H9 (cell line): ENCODE data around the gene RFFL. TPM values are rescaled to one million over a fixed set of nuclear protein-coding genes. Genes with fewer than 3 reads are reported as not detected.

ENCODE experiments used
- DNase-seq: peaks from one replicate; pipeline ENCODE4 v3.0.0-alpha.2; 2017
- H2AFZ ChIP-seq: one replicate; pipeline ENCODE4 v1.6.1; 2013; ENCODE audit warnings: mild to moderate bottlenecking, low read length, control low read depth, moderate library complexity
- H2AK5ac ChIP-seq: 2 replicates; pipeline ENCODE4 v1.6.1; 2013; ENCODE audit warnings: low read length, control low read depth, mixed read lengths; ENCODE audit not compliant: insufficient read length
- H2BK120ac ChIP-seq: one replicate; pipeline ENCODE4 v1.6.1; 2013; ENCODE audit warnings: low read depth, mild to moderate bottlenecking, low read length, control low read depth, inconsistent platforms; ENCODE audit not compliant: poor library complexity, severe bottlenecking
- H2BK12ac ChIP-seq: 2 replicates; pipeline ENCODE4 v1.6.1; 2013; ENCODE audit warnings: low read length, control low read depth, mixed read lengths, low read depth; ENCODE audit not compliant: insufficient read length
- H2BK15ac ChIP-seq: 2 replicates; pipeline ENCODE4 v1.6.1; 2013; ENCODE audit warnings: low read depth, low read length, control low read depth
- H2BK20ac ChIP-seq: one replicate; pipeline ENCODE4 v1.6.1; 2013; ENCODE audit warnings: low read depth, mild to moderate bottlenecking, low read length, control low read depth, inconsistent platforms; ENCODE audit not compliant: poor library complexity, severe bottlenecking
- H2BK5ac ChIP-seq: 2 replicates; pipeline ENCODE4 v1.6.1; 2013; ENCODE audit warnings: low read length, control low read depth, mixed read lengths; ENCODE audit not compliant: insufficient read length
- H3K14ac ChIP-seq: 2 replicates; pipeline ENCODE4 v1.6.1; 2013; ENCODE audit warnings: low read length, control low read depth; ENCODE audit not compliant: insufficient read depth
- H3K18ac ChIP-seq: 2 replicates; pipeline ENCODE4 v1.6.1; 2013; ENCODE audit warnings: low read depth, mild to moderate bottlenecking, mixed read lengths, low read length, control low read depth; ENCODE audit not compliant: insufficient read length
- H3K23ac ChIP-seq: 2 replicates; pipeline ENCODE4 v1.6.1; 2013; ENCODE audit warnings: low read length, control low read depth, mixed read lengths, low read depth; ENCODE audit not compliant: insufficient read length
- H3K23me2 ChIP-seq: 2 replicates; pipeline ENCODE4 v1.6.1; 2013; ENCODE audit warnings: low read depth, mild to moderate bottlenecking, mixed read lengths, low read length, control low read depth; ENCODE audit not compliant: insufficient read length, poor library complexity, severe bottlenecking
- H3K27ac ChIP-seq: 2 replicates; pipeline ENCODE4 v1.5.1; 2013; ENCODE audit warnings: low read length, control low read depth, mixed read lengths, low read depth; ENCODE audit not compliant: insufficient read length
- H3K27me3 ChIP-seq: 2 replicates; pipeline ENCODE4 v1.6.1; 2013; ENCODE audit warnings: low read length, control low read depth, inconsistent platforms; ENCODE audit not compliant: insufficient read depth
- H3K4ac ChIP-seq: 2 replicates; pipeline ENCODE4 v1.6.1; 2013; ENCODE audit warnings: low read depth, mild to moderate bottlenecking, control low read depth, inconsistent platforms, low read length, moderate library complexity
- H3K4me1 ChIP-seq: 2 replicates; pipeline ENCODE4 v1.6.1; 2013; ENCODE audit warnings: low read length, control low read depth, inconsistent platforms; ENCODE audit not compliant: insufficient read depth
- H3K4me2 ChIP-seq: 2 replicates; pipeline ENCODE4 v1.6.1; 2013; ENCODE audit warnings: low read length, control low read depth, mixed read lengths; ENCODE audit not compliant: insufficient read length, insufficient read depth
- H3K56ac ChIP-seq: 2 replicates; pipeline ENCODE4 v1.6.1; 2013; ENCODE audit warnings: low read depth, mild to moderate bottlenecking, mixed read lengths, low read length, control low read depth; ENCODE audit not compliant: insufficient read length
- H3K79me1 ChIP-seq: 2 replicates; pipeline ENCODE4 v1.6.1; 2013; ENCODE audit warnings: low read depth, mild to moderate bottlenecking, moderate library complexity, low read length, control low read depth, inconsistent platforms; ENCODE audit not compliant: insufficient read depth, poor library complexity, severe bottlenecking
- H3K79me2 ChIP-seq: 2 replicates; pipeline ENCODE4 v1.6.1; 2013; ENCODE audit warnings: low read length, control low read depth, inconsistent platforms; ENCODE audit not compliant: insufficient read depth
- H3K9ac ChIP-seq: 2 replicates; pipeline ENCODE4 v1.6.1; 2013; ENCODE audit warnings: low read length, control low read depth, mixed read lengths; ENCODE audit not compliant: insufficient read length; ENCODE audit errors: extremely low read depth
- H3K9me3 ChIP-seq: one replicate; pipeline ENCODE4 v1.6.1; 2013; ENCODE audit warnings: low read depth, low read length, inconsistent platforms; ENCODE audit not compliant: control insufficient read depth
- H3T11ph ChIP-seq: one replicate; pipeline ENCODE4 v1.6.1; 2013; ENCODE audit warnings: mild to moderate bottlenecking, low read length, control low read depth, inconsistent platforms
- H4K20me1 ChIP-seq: one replicate; pipeline ENCODE4 v1.6.1; 2013; ENCODE audit not compliant: control insufficient read depth, insufficient read length, insufficient read depth
- H4K5ac ChIP-seq: 2 replicates; pipeline ENCODE4 v1.6.1; 2013; ENCODE audit warnings: low read depth, mild to moderate bottlenecking, mixed read lengths, low read length, control low read depth; ENCODE audit not compliant: insufficient read length
- H4K8ac ChIP-seq: replicated peaks from 2 replicates; pipeline ENCODE4 v1.6.1; 2013; ENCODE audit warnings: low read length, control low read depth, mixed read lengths, low read depth; ENCODE audit not compliant: insufficient read length
- H4K91ac ChIP-seq: 2 replicates; pipeline ENCODE4 v1.6.1; 2013; ENCODE audit warnings: low read depth, mild to moderate bottlenecking, moderate library complexity, mixed read lengths, low read length, control low read depth; ENCODE audit not compliant: insufficient read length
- H3K27ac Mint-ChIP-seq, 3 experiments: 2 replicates in 2 of 3; 3 replicates in 1 of 3; pipeline ENCODE4 v1.8.0; 2020 to 2021; ENCODE audit warnings: mixed read lengths in 3 of 3, mild to moderate bottlenecking in 1 of 3, moderate library complexity in 1 of 3
- H3K27me3 Mint-ChIP-seq: 2 replicates; pipeline ENCODE4 v1.8.0; 2021; ENCODE audit warnings: low read depth, mild to moderate bottlenecking, moderate library complexity, mixed read lengths
- H3K36me3 Mint-ChIP-seq, 3 experiments: 2 replicates in 2 of 3; 3 replicates in 1 of 3; pipeline ENCODE4 v1.8.0; 2020 to 2021; ENCODE audit warnings: low read depth in 3 of 3, mixed read lengths in 3 of 3; ENCODE audit not compliant: insufficient read depth in 1 of 3
- H3K4me1 Mint-ChIP-seq, 2 experiments: 2 replicates each; pipeline ENCODE4 v1.8.0; 2020; ENCODE audit warnings: mixed read lengths in 2 of 2
- H3K4me3 Mint-ChIP-seq, 2 experiments: 2 replicates in 1 of 2; 3 replicates in 1 of 2; pipeline ENCODE4 v1.8.0; 2020 to 2021; ENCODE audit warnings: mild to moderate bottlenecking in 2 of 2, mixed read lengths in 2 of 2, moderate library complexity in 1 of 2
- H3K9me3 Mint-ChIP-seq, 2 experiments: 2 replicates in 1 of 2; 3 replicates in 1 of 2; pipeline ENCODE4 v1.8.0; 2020; ENCODE audit warnings: mild to moderate bottlenecking in 2 of 2, mixed read lengths in 2 of 2, moderate library complexity in 1 of 2
- CTCF ChIP-seq: fragments of 200-600 bp; sonication (generic); conservative IDR thresholded peaks from 3 replicates; pipeline ENCODE4 v1.8.0; 2021; ENCODE audit warnings: antibody characterized with exemption, mild to moderate bottlenecking
- total RNA-seq: library from RNA; stranded (reverse); gene quantifications from 2 replicates; pipeline ENCODE4 v1.2.1, GENCODE V29; 2021

RFFL gene
- total RNA-seq, 1 experiment from 2014 or later: 21.1 TPM

- no peak overlapping the region for H3K56ac ChIP-seq
- Mint-ChIP-seq H3K4me1 (peaks cover 27 to 31% of the 10 kb centered on the region in 2 experiments), H3K36me3 (0 out of 7 replicates have a peak, but pooled peaks cover 0 to 4% (median 0%) of the 10 kb centered on the region in 3 experiments), H3K9me3 (no peaks in the 10 kb centered on the region), H3K27ac (no peak overlapping the region), H3K4me3 (no peak overlapping the region), H3K27me3 (no peaks in the 10 kb centered on the region)
- no peak for TF ChIP-seq CTCF
- H4K91ac ChIP-seq: no peak overlapping the region
- H3K4ac ChIP-seq: no peak overlapping the region
- H2BK15ac ChIP-seq: no peak overlapping the region
- H3K23me2 ChIP-seq: no peaks in the 10 kb centered on the region
- no peaks in the 10 kb centered on the region for H4K20me1 ChIP-seq
- H2BK20ac ChIP-seq: no peak overlapping the region
- no peak overlapping the region for H2AK5ac ChIP-seq
- H3K18ac ChIP-seq: no peak overlapping the region
- H3K4me2 ChIP-seq: no peak overlapping the region
- no peak overlapping the region for H3K9ac ChIP-seq
- no peaks in the 10 kb centered on the region for H3K4me1 ChIP-seq
- no peak overlapping the region for H3T11ph ChIP-seq
- no peak for DNase-seq
- H3K27me3 ChIP-seq: no peaks in the 10 kb centered on the region
- H2AFZ ChIP-seq: no peak overlapping the region
- H2BK120ac ChIP-seq: no peak overlapping the region
- no peak overlapping the region for H3K23ac ChIP-seq
- no peaks in the 10 kb centered on the region for H3K9me3 ChIP-seq
- H2BK5ac ChIP-seq: no peak overlapping the region
- H4K5ac ChIP-seq: no peak overlapping the region
- H4K8ac ChIP-seq: no peak overlapping the region
- no peaks in the 10 kb centered on the region for H3K79me1 ChIP-seq
- no peaks in the 10 kb centered on the region for H3K79me2 ChIP-seq
- no peak overlapping the region for H2BK12ac ChIP-seq
- no peak overlapping the region for H3K14ac ChIP-seq
- H3K27ac ChIP-seq: no peak overlapping the region
Observed at GRCh38 chr17:35052780-35053179, 10.7 kb downstream of the RFFL start.
